Adipocyte (in vitro differentiated cells): ENCODE measurements around the gene ZNF844.
A peak's percentile ranks its signal among the peaks of the same experiment; 100 is the strongest.

Experiments
- DNase-seq: peaks from one replicate; pipeline ENCODE4 v3.0.0-alpha.2; 2015; ENCODE audit warnings: low read depth
- H3K27me3 ChIP-seq: replicated peaks from 2 replicates; pipeline ENCODE4 v1.7.0; 2013; ENCODE audit warnings: mild to moderate bottlenecking, low read length, moderate library complexity; ENCODE audit not compliant: control insufficient read depth, insufficient read depth
- H3K36me3 ChIP-seq: 2 replicates; pipeline ENCODE4 v1.7.0; 2013; ENCODE audit warnings: low read length, mild to moderate bottlenecking, moderate library complexity; ENCODE audit not compliant: control insufficient read depth, insufficient read depth, severe bottlenecking
- H3K4me1 ChIP-seq: 2 replicates; pipeline ENCODE4 v1.7.0; 2013; ENCODE audit warnings: mild to moderate bottlenecking, low read length, moderate library complexity; ENCODE audit not compliant: control insufficient read depth, insufficient read depth
- H3K4me3 ChIP-seq: 2 replicates; pipeline ENCODE4 v1.7.0; 2013; ENCODE audit warnings: mild to moderate bottlenecking, low read length, moderate library complexity
- H3K9ac ChIP-seq: 2 replicates; pipeline ENCODE4 v1.7.0; 2013; ENCODE audit warnings: mild to moderate bottlenecking, low read length, moderate library complexity
- H3K9me3 ChIP-seq: 2 replicates; pipeline ENCODE4 v1.7.0; 2013; ENCODE audit warnings: mild to moderate bottlenecking, low read length, moderate library complexity; ENCODE audit not compliant: control insufficient read depth

Gene ZNF844

DNA sequence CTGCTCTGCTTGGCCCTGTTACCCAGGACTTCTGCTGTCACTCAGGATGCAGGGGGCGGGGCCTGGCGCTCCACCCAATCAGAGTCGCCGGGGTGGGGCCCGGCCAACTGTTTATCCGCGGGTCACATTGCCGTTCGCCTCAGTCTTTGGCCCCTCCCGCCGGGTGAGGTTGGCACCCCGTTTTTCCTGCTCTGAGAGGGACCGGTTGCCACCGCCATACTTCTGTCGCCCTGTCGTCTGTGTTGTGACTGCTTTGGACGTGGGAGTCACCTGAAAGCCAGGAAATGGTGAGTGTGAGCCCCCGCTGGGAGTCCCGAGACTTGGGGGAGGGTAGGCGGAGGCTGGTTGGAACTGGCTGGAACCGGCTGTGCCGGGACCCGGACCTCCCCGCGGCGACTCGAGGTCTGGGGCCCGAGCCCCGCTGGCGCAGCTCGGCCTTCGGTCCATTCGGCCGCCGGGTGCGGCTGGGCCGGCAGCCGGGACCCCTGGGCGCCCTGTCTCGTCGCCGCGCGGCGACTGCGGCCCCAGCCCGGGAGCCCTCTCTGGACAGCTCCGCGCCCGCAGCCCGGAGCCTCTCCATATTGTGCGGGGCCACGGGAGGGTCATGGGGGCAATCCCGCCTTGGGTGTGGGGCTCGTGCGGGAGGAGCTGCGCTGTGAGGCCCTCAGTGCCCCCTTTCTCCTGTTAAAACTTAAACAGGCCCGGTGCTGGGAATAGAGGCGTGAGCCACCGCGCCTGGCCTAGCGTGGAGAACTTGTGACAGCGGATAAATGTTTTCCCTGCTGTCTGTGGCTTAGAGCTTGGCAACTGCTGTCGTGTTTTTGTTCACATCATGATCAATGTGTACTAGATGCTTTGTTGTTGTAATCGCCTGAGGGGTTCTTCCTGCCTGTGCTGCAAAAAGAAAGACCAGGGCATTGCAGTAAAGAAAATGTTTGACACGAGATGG lies at the start of gene ZNF844:
Gene ZNF844, plus strand, starts transcription at position 142 of the 949 bp plus-strand sequence. Its CDS starts 143 bp downstream, at position 285.
- peak; percentile 96 for DNase-seq
- Histone ChIP-seq H3K4me3 (peak within 1 kb of the TSS; percentile 98), H3K9me3 (peaks cover 11% of the 10 kb centered on the region), H3K4me1 (peaks cover 7% of the 10 kb centered on the region), H3K27me3 (no peaks in the 10 kb centered on the region), H3K9ac (peak within 1 kb of the TSS; percentile 94), H3K36me3 (no peaks in the 10 kb centered on the region)

DNA sequence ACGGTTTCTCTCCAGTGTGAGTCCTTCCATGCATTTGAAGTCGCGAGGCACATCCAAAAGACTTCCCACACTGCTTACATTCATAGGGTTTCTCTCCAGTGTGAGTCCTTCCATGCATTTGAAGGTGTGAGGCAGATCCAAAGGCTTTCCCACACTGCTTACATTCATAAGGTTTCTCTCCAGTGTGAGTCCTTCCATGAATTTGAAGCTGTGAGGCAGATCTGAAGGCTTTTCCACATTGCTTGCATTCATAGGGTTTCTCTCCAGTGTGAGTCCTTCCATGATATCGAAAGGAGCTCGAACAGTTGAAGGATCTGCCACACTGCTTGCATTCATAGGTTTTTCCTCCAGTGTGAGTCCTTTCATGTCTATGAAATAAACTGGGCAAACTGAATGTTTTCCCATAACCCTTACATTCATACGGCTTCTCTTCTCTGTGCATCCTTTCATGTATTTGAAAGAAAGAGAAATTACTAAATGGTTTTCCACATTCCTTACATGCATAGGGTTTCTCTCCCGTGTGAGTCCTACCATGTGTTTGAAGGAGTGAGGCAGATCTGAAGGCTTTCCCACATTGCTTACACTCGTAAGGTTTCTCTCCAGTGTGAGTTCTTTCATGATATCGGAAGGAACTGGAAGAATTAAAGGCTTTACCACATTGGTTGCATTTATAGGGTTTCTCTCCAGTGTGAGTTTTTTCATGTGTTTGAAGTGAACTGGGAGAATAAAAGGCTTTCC lies 49.3 kb upstream of the ZNF844 start:
- peak overlapping the region; percentile 68 for H3K4me3 ChIP-seq
- H3K9me3 ChIP-seq: peaks cover 92% of the 10 kb centered on the region
- no peaks in the 10 kb centered on the region for H3K27me3 ChIP-seq
- H3K4me1 ChIP-seq: no peaks in the 10 kb centered on the region
- no peak overlapping the region for H3K9ac ChIP-seq
- no peak for DNase-seq
- peaks cover 58% of the 10 kb centered on the region for H3K36me3 ChIP-seq

DNA sequence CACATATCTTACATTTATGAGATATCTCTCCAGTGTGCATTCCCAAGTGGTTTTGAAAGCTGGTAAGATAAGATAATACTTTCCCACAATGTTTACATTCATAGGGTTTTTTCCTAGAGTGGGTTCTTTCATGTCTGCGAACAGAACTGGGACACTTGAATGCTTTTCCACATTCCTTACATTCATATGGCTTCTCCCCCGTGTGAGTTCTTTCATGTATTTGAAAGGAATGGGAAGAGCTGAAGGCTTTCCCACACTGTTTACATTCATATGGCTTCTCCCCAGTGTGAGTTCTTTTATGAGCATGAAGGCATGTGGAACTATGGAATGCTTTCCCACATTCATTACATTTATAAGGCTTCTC lies 48.8 kb upstream of the ZNF844 start:
- Histone ChIP-seq H3K36me3 (peaks cover 58% of the 10 kb centered on the region), H3K9me3 (peaks cover 94% of the 10 kb centered on the region), H3K27me3 (no peaks in the 10 kb centered on the region), H3K4me3 (peak overlapping the region; percentile 68), H3K4me1 (no peaks in the 10 kb centered on the region), H3K9ac (no peak overlapping the region)
- DNase-seq: no peak

DNA sequence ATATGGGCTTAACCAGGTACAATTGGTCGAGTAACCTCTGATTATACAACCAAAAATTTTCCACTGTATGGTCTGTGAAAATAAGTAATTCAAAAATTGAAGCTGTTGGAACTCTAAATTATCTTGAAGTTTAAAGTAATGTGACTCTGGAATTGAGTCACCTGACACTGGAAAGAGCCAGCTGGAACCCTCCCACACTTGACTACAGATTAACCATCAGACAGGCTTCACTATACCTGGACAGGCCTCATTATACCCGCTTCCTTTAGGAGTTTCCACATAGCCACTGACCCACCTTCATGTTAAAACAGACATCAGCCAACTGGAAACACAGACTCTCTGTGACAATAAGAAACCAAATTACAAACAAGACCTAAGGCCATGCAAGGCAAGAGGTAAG lies 30.3 kb upstream of the ZNF844 start:
- peak overlapping the region; percentile 89 for H3K9ac ChIP-seq
- no peaks in the 10 kb centered on the region for H3K36me3 ChIP-seq
- peak; percentile 9 for DNase-seq
- H3K4me1 ChIP-seq: peaks cover 8% of the 10 kb centered on the region
- H3K9me3 ChIP-seq: no peaks in the 10 kb centered on the region
- peak overlapping the region; percentile 91 for H3K4me3 ChIP-seq
- no peaks in the 10 kb centered on the region for H3K27me3 ChIP-seq

- H3K4me1 ChIP-seq: peaks cover 8% of the 10 kb centered on the region
- no peaks in the 10 kb centered on the region for H3K36me3 ChIP-seq
- DNase-seq: peak; percentile 40
- peak overlapping the region; percentile 91 for H3K4me3 ChIP-seq
- no peaks in the 10 kb centered on the region for H3K27me3 ChIP-seq
- H3K9me3 ChIP-seq: no peaks in the 10 kb centered on the region
- H3K9ac ChIP-seq: peak overlapping the region; percentile 89
These were observed 29.9 kb upstream of the ZNF844 start for GRCh38 chr19:12034620-12035019.

DNA sequence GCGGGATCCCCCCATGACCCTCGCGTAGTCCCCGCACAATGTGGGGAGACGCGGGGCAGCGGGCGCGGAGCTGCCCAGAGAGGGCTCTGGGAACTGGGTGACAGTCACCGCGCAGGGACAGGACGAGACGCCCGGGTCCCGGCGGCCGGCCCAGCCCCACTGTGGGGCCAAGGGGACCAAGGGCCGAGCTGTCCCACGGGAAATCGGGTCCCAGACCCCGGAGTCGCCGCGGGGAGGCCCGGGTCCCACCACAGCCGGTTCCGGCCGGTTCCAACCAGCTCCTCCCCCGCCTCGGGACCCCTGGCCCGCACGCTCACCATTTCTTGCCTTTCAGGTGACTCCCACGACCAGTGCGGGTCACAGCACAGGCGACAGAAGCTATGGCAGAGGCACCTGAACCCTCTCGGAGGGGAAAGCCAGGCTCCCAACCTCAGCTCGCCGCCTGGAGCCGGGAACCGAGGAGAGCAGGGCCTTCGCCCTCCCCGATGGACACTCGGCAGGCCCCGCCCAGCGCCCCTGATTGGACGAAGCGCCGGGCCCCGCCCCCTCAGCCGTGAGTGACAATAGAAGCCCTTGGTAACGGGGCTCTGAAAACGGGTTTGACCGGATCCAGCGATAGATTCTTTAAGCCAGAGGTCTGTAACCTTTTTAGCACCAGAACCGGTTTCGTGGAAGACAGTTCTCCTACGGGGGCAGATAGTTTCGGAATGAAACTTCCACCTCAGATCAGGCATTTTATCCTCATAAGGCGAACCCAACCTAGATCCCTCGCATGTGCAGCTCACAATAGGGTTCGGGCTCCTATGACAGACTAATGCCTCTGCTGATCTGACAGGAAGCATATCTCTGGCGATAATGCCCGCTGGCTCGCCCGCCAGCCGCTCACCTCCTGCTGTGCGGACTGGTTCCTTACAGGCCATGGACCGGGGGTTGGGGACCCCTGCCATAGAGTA lies 29.0 kb upstream of the ZNF844 start, which contains the start of gene ZNF433:
Gene ZNF433, minus strand, starts transcription at position 460 of the 953 bp plus-strand sequence. Its CDS starts 140 bp downstream, at position 320.
- peak within 1 kb of the TSS; percentile 91 for H3K4me3 ChIP-seq
- DNase-seq: peak; percentile 97
- no peaks in the 10 kb centered on the region for H3K9me3 ChIP-seq
- H3K4me1 ChIP-seq: peaks cover 8% of the 10 kb centered on the region
- peak within 1 kb of the TSS; percentile 89 for H3K9ac ChIP-seq
- H3K27me3 ChIP-seq: no peaks in the 10 kb centered on the region
- H3K36me3 ChIP-seq: no peaks in the 10 kb centered on the region

GRCh38 chr19:12042893-12043292 lies 21.6 kb upstream of the ZNF844 start:
- H3K4me3 ChIP-seq: peak overlapping the region; percentile 41
- DNase-seq: no peak
- H3K9me3 ChIP-seq: peaks cover 47% of the 10 kb centered on the region
- no peak overlapping the region for H3K9ac ChIP-seq
- H3K4me1 ChIP-seq: no peaks in the 10 kb centered on the region
- no peaks in the 10 kb centered on the region for H3K36me3 ChIP-seq
- no peaks in the 10 kb centered on the region for H3K27me3 ChIP-seq

DNA sequence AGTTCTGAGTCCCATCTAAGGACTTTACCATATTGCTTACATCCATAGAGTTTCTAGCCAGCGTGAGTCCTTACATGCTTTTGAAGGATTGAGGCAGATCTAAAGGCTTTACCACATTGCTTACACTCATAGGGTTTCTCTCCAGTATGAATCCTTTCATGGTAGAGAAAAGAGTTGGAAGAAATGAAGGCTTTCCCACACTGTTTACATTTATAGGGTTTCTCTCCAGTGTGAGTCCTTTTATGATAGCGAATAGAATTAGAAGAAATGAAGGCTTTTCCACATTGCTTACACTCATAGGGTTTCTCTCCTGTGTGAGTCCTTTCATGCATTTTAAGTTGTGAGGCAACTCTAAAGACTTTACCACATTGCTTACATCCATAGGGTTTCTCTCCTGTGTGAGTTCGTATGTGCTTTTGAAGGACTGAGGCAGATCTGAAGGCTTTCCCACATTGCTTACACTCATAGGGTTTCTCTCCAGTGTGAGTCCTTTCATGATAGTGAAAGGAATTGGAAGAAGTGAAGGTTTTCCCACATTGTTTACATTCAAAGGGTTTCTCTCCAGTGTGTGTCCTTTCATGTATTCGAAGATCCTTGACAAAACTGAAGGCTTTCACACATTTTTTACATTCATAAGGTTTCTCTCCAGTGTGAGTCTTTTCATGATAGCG lies 20.6 kb upstream of the ZNF844 start:
- Histone ChIP-seq H3K4me3 (peak overlapping the region; percentile 56), H3K4me1 (no peaks in the 10 kb centered on the region), H3K9me3 (peaks cover 47% of the 10 kb centered on the region), H3K27me3 (no peaks in the 10 kb centered on the region), H3K36me3 (no peaks in the 10 kb centered on the region), H3K9ac (no peak overlapping the region)
- DNase-seq: no peak

- Histone ChIP-seq H3K4me3 (no peak overlapping the region), H3K27me3 (no peaks in the 10 kb centered on the region), H3K9ac (no peak overlapping the region), H3K36me3 (no peaks in the 10 kb centered on the region), H3K4me1 (peaks cover 5% of the 10 kb centered on the region), H3K9me3 (peaks cover 35% of the 10 kb centered on the region)
- DNase-seq: peak; percentile 18
These were observed 16.7 kb upstream of the ZNF844 start for GRCh38 chr19:12047868-12048267.

DNA sequence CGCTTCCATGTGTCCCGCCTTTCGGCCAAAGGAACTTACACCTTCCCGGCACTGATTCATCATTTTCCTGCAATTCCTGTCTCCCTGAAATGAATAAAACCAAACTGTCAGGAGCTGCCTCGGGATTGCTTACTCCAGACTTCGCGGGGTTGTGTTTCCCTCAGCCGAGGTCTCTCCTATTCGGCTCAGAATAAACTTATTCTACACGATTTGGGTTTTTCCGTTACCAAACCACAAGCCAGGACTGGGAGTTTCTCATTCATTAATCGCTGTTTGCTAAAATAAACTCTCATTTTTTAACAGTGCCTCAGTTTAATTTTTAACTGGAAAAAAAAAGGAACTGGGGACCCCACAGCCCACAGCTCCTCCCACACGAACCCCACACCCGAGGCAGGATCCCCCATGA lies 12.4 kb upstream of the ZNF844 start:
- DNase-seq: peak; percentile 36
- Histone ChIP-seq H3K4me1 (peaks cover 5% of the 10 kb centered on the region), H3K27me3 (peaks cover 7% of the 10 kb centered on the region), H3K9me3 (no peaks in the 10 kb centered on the region), H3K9ac (peak overlapping the region; percentile 68), H3K36me3 (no peaks in the 10 kb centered on the region), H3K4me3 (peak overlapping the region; percentile 87)
